ENCODE data around the gene MANF.

- TF ChIP-seq CTCF (IDR thresholded peaks at IDR 0.05) (no peak), POLR2A (IDR thresholded peaks at IDR 0.05; ENCODE audit: low read depth) (no peak)
These were observed 565 bp downstream of the MANF start for GRCh38 chr3:51385621-51386091.
